ENCODE data around the gene PEX13.
"Not testable (repeated sequence)": the region's sequence is repeated elsewhere in the genome, so short reads cannot be mapped to it uniquely, and the experiment has no call there.

The PEX13 gene

GRCh38 chr2:61011678-61012077 lies 5.8 kb upstream of the PEX13 start:
- DNase-seq: no peak

- not testable (repeated sequence) for DNase-seq
Observed at GRCh38 chr2:61012303-61012702, 5.2 kb upstream of the PEX13 start.

- DNase-seq: no peak
Observed at GRCh38 chr2:61013382-61013781, 4.1 kb upstream of the PEX13 start.

- no peak for DNase-seq
Observed at GRCh38 chr2:61014763-61015162, 2.8 kb upstream of the PEX13 start.

- no peak for DNase-seq
Observed at GRCh38 chr2:61015976-61016375, 1.5 kb upstream of the PEX13 start.

GRCh38 chr2:61016392-61017002 lies 1.0 kb upstream of the PEX13 start:
- no peak for DNase-seq

DNA sequence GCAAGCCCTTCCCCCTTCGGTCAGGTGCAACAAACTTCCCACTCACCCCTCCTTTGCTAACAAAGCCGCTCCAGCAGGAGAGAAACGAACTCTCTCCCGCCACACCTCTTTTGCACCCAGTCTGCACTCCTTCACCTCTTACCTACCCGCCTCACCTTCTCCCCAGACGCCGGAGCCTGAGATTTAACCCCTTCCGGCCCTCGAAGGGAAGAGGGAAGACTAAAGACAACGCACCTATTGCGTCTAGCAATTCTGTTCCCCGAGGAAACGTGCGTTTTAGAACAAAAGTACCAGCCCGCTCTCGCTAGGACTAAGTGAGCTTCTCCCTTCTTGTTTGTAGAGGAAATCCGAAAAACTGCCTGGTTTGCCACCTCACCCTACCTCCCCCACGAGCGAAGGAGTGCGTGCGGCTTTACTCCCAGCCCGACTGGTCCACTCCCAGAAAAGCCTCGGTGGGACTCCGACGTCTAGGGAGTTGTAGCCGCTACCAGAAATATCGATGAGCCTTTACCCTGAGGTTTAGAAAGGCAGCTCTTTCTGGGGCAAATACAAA lies 441 bp upstream of the PEX13 start:
- DNase-seq: peak; percentile 45

DNA sequence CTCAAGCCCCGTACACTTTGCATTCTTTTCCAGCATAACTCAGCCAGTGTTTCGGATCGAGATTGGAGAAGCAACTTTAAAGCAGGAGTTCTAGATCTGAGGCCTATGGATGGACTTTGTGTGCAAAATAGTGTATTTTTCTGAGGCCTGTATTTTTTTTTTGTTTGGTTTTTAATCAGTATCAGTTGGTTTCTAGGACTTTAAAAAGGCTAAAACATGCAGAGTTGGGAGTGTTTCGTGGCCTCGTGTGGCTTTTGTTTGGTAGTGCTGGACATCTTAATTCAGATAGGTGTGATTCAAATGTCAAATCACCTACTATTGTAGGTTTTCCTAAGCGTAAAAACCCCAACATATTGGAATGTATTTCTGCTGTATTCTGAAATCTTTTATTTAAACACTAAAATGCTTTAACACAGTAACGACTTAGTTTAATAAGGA lies 817 bp downstream of the PEX13 start:
- no peak for DNase-seq

DNA sequence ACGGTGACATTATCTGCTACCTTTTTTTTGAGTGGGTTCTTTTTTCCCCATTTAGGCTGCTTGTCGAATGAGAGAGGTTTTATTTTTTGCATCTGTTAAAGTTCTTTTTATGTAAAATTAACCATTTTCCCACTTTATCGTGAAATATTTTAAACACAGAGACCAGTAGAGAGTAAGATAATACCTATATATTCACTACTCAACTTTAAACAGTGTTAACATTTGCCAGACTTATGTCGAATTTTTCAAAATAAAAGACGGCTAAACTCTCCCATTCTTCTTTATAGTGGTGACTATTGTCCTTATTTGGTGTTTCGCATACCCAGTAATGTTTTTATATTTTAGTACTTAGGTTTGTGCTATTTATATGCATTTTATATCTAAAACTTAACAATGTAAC lies 1.3 kb downstream of the PEX13 start:
- DNase-seq: no peak

DNA sequence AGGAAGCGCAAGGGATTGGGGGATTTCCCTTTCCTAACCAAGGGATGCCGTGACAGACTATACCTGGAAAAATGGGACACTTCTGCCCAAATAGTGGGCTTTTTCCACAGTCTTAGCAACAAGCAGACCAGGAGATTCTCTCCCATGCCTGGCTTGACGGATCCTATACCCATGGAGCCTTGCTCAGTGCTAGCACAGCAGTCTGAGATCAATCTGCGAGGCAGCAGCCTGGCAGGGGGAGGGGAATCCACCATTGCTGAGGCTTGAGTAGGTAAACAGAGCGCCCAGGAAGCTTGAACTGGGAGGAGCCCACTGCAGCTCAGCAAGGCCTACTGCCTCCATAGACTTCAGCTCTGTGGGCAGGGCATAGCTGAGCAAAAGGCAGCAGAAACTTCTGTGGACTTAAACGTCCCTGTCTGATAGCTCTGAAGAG lies 3.7 kb downstream of the PEX13 start:
- no peak for DNase-seq

DNA sequence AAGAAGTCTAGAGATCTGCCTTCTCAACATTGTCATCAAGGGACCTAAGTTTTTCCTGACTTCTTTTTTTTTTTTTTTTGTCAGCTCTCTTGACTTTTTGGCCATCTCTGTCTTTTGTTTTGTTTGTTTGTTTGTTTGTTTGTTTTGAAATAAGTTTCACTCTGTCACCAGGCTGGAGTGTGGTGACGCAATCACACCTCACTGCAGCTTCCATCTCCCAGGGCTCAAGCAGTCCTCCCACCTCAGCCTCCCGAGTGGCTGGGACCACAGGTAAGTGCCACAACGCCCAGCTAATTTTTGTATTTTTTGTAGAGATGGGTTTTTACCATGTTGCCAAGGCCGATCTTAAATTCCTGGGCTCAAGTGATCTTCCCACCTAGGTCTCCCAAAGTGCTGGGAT lies 6.2 kb downstream of the PEX13 start:
- DNase-seq: no peak

- DNase-seq: no peak
Observed at GRCh38 chr2:61029533-61029932, 12.0 kb downstream of the PEX13 start.

GRCh38 chr2:61034592-61034991 lies 17.1 kb downstream of the PEX13 start:
- DNase-seq: not testable (repeated sequence)

DNA sequence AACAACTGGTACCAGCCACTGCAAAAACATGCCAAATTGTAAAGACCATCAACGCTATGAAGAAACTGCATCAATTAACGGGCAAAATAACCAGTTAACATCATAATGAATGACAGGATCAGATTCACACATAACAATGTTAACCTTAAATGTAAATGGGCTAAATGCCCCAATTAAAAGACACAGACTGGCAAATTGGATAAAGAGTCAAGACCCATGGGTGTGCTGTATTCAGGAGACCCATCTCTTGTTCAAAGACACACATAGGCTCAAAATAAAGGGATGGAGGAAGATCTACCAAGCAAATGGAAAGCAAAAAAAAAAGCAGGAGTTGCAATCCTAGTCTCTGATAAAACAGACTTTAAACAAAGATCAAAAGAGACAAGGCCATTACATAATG lies 19.1 kb downstream of the PEX13 start:
- not testable (repeated sequence) for DNase-seq

GRCh38 chr2:61042807-61043206 lies 25.3 kb downstream of the PEX13 start:
- no peak for DNase-seq

DNA sequence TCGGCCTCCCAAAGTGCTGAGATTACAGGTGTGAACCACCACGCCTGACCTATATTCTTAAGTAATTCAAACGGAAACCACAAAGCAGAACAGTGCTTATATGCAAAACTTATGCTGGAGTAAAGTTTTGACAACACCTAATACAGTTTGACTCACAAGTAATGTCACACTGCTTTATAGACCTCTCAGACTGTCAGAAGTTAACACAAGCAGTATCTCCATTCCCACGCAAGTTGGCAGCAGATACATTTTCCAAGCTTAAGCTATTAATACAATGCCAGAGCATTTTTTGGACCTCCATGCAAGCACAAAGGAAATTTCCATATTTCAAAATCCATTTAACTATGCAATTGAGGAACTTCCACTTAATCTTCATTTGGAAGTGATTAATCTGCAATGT lies 27.1 kb downstream of the PEX13 start:
- DNase-seq: no peak

- no peak for DNase-seq
Observed at GRCh38 chr2:61045226-61045625, 27.7 kb downstream of the PEX13 start.

GRCh38 chr2:61045999-61046398 lies 28.5 kb downstream of the PEX13 start:
- no peak for DNase-seq

GRCh38 chr2:61055557-61055956 lies 38.0 kb downstream of the PEX13 start:
- DNase-seq: no peak

- DNase-seq: no peak
Observed at GRCh38 chr2:61057562-61057961, 40.0 kb downstream of the PEX13 start.

- no peak for DNase-seq
Observed at GRCh38 chr2:61059382-61059781, 41.9 kb downstream of the PEX13 start.

DNA sequence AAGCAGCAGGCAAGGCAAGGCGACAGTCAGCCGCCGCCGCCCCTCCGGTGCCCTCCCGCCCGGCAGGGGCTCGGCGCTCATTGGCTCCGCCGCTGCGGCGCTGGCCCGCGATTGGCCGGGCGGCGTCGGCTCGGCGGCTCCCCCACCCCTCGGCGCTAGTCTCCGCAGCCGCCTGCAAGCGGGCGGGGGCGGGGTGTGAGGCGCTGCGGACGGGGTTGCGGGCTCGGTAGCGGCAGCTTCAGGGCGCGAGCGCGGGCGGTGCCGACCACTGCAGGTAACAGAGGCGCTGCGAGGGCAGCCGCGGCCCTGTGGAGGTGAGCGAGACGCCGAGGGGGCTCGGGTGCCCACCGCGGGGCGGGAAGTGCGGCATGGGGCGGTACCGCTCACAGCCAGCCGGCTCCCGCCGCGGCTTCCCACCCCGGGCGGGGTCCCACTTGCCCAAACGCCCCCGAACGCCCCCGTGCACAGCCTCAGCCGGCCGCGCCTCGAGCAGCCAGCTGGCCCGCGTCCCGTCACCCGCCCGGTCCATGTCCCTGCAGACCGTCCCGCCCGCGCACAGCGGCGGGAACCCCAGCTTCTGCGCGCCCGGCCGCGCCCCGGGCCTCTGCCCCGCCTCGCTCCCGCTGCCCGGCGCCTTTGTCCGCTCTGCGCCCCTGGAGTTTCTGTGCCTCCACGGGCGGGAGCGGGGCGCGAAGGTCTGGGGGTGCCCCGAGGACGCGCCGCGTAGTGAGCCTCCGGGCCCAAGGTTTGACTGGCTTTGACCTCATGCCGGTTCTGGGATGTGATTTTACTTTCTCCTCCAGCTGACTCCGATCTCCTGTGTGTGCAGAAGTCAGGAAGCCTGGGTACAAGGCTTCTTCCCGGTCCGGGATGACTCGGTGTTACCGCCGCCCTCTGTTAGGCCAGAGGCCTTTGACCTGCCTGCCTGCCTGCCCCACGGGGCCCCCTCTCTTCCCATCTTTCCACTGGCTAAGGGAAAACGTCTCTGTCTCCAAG lies 48.5 kb downstream of the PEX13 start, which contains the start of gene SANBR:
SANBR (plus strand) TSS at position 158 of the 996 bp plus-strand sequence. CDS start 4,480 bp downstream, outside the sequence.
- peak; percentile 55 for DNase-seq

GRCh38 chr2:61074100-61074499 lies 56.6 kb downstream of the PEX13 start:
- no peak for DNase-seq

- DNase-seq: no peak
Observed at GRCh38 chr2:61085883-61086282, 68.4 kb downstream of the PEX13 start.

All from GOT3 (cell line).